ENCODE results near the gene PLEK.

DNA sequence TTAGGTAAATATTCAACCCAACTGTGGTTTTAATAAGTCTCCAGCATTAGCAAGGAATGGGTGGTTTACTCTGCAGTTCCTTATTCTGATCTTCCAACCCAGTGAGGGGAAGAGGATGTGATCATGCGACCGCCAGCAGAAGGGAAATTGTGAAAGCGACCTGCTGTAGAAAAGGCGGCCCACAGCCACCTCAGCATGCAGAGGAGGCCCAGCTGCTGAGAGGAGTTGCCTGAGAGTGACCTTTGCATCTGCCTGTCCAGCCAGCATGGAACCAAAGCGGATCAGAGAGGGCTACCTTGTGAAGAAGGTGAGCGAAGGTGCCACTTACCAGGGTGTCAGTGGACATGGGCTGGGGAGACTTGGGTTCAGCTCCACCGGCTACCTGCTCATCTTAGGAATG is at the start of gene PLEK:
- peak; percentile 98 for TF ChIP-seq POLR2A (IDR thresholded peaks at IDR 0.05; ENCODE audit: low read depth, low read length)
- peak; percentile 90 for TF ChIP-seq TAF1 (IDR thresholded peaks at IDR 0.05; ENCODE audit: borderline replicate concordance, low read depth, low read length)

Data from GM12892 (cell line).